Colonic mucosa (tissue), 4 donors: ENCODE data around the gene CCDC63. TPM values are rescaled to one million over a fixed set of nuclear protein-coding genes. Genes with fewer than 3 reads are reported as not detected.

Experiments
- DNase-seq: peaks from one replicate; pipeline ENCODE4 v3.0.0-alpha.2; 2020
- H3K27ac ChIP-seq: fragments of 200-600 bp; one replicate; pipeline ENCODE4 v1.8.0; 2021
- H3K27me3 ChIP-seq: fragments of 200-600 bp; one replicate; pipeline ENCODE4 v1.8.0; 2021
- H3K36me3 ChIP-seq: fragments of 200-600 bp; one replicate; pipeline ENCODE4 v1.8.0; 2021
- H3K4me1 ChIP-seq: fragments of 200-600 bp; one replicate; pipeline ENCODE4 v1.8.0; 2021; ENCODE audit warnings: mild to moderate bottlenecking
- H3K4me3 ChIP-seq: fragments of 200-600 bp; one replicate; pipeline ENCODE4 v1.8.0; 2021
- H3K9ac ChIP-seq, 2 donors: one replicate each; pipeline ENCODE4 v1.7.0; 2013; ENCODE audit warnings: control low read depth in 2 of 2, low read depth in 2 of 2, low read length in 2 of 2
- H3K9me3 ChIP-seq: fragments of 200-600 bp; one replicate; pipeline ENCODE4 v1.8.0; 2021
- intact Hi-C: fragments of 100-400 bp; cut with DNase I; formaldehyde crosslinking; loops from one replicate; pipeline ENCODE4 v1.14.1; 2022
- total RNA-seq, 2 donors: library from RNA; stranded (reverse); fragmentation: NEBNext Ultra II Directional in 1 of 2; extraction: Animal tissue kit (Norgen Biotek cat#: 25700) in 1 of 2; gene quantifications; one replicate each; pipeline ENCODE4 v1.2.1, GENCODE V29; 2021
- TF ChIP-seq, protein P1 (sequence below): fragments of 200-600 bp; IDR thresholded peaks from one replicate; pipeline ENCODE4 v1.8.0; 2022; ENCODE audit warnings: antibody characterized with exemption, mild to moderate bottlenecking
- donor health status: healthy.
- donor health status: DM: no; HTN: no; CAD: no.
- donor health status: DM: no; HTN: no; CAD: no.

The CCDC63 gene
- total RNA-seq, 2 donors from 2014 or later, result not detected

DNA sequence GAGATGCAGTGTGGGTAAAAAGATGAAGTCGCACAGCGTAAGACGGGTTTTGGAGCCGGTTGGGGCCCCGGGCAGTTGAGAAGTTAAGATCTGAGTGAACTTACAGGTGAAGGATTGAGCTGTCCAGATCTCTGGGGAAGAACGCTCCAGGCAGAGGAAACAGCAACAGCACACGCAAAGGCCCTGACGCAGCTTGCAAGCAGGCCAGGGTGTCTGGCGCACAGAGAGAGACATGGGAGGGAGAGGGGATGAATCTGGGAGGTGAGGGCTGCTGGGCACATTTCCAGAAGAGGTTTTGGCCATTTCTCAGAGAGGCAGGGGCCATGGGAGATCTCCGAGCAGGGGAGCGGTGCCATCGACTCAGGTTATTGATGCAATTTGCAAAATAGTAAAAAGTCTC is 42.6 kb downstream of the CCDC63 start:
- Histone ChIP-seq H3K27ac (no peak overlapping the region), H3K9me3 (no peaks in the 10 kb centered on the region), H3K36me3 (no peaks in the 10 kb centered on the region), H3K4me3 (no peak overlapping the region), H3K27me3 (no peaks in the 10 kb centered on the region), H3K9ac (no peak overlapping the region), H3K4me1 (no peaks in the 10 kb centered on the region)
- intact Hi-C loops, result no loop called here
- no peak for DNase-seq
- TF ChIP-seq, protein P1, sequence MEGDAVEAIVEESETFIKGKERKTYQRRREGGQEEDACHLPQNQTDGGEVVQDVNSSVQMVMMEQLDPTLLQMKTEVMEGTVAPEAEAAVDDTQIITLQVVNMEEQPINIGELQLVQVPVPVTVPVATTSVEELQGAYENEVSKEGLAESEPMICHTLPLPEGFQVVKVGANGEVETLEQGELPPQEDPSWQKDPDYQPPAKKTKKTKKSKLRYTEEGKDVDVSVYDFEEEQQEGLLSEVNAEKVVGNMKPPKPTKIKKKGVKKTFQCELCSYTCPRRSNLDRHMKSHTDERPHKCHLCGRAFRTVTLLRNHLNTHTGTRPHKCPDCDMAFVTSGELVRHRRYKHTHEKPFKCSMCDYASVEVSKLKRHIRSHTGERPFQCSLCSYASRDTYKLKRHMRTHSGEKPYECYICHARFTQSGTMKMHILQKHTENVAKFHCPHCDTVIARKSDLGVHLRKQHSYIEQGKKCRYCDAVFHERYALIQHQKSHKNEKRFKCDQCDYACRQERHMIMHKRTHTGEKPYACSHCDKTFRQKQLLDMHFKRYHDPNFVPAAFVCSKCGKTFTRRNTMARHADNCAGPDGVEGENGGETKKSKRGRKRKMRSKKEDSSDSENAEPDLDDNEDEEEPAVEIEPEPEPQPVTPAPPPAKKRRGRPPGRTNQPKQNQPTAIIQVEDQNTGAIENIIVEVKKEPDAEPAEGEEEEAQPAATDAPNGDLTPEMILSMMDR, result no peak

DNA sequence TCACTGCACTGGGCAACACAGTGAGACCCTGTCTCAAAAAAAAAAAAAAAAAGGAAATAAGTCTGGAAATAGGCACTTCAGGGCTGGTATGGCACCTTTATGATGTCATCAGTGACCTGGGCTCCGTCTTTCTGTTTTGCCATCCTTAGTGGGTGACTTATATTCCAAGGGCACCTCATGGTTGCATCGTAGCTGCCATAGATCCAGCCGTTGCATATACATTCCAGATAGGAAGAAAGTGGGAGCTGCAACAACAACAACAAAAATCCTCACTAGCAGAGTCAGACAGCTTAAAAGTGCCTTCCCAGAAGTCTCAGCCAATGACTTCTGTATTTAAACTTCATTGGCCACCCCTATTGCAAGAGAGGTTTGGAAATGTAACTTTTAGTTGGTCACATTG is 47.2 kb downstream of the CCDC63 start:
- Histone ChIP-seq H3K36me3 (no peaks in the 10 kb centered on the region), H3K4me3 (no peak overlapping the region), H3K27me3 (no peaks in the 10 kb centered on the region), H3K27ac (no peak overlapping the region), H3K9me3 (no peaks in the 10 kb centered on the region), H3K9ac (no peak overlapping the region), H3K4me1 (no peaks in the 10 kb centered on the region)
- TF ChIP-seq, protein P1, result no peak
- no peak for DNase-seq
- intact Hi-C loops, result loop anchor here (10.0 kb wide), 1 partner anchor 421 kb away; no protein-coding TSS in a partner anchor

DNA sequence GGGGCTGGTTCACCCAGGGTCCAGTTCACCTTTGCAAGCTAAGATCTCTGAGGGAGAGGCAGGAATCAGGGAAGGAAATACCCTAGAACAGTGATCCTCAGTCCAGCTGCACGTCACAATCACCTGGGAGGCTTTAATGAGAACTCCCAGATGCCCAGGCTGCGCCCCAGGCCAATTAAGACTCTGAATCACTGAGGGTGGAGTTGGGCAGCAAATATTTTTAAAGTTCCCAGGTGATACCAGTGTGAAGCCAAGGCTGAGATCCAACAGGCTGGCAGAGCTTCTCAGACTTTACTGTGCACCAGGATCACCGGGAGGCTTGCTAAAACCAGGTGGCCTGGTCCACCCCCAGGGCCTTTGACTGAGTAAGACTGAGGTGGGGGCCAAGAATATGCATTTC is 49.8 kb downstream of the CCDC63 start:
- Histone ChIP-seq H3K27ac (no peak overlapping the region), H3K9me3 (no peaks in the 10 kb centered on the region), H3K4me1 (no peaks in the 10 kb centered on the region), H3K4me3 (no peak overlapping the region), H3K9ac (no peak overlapping the region), H3K27me3 (no peaks in the 10 kb centered on the region), H3K36me3 (no peaks in the 10 kb centered on the region)
- DNase-seq, result no peak
- TF ChIP-seq, protein P1, result no peak
- intact Hi-C loops, result loop anchor here (10.0 kb wide), 1 partner anchor 418 kb away; no protein-coding TSS in a partner anchor

DNA sequence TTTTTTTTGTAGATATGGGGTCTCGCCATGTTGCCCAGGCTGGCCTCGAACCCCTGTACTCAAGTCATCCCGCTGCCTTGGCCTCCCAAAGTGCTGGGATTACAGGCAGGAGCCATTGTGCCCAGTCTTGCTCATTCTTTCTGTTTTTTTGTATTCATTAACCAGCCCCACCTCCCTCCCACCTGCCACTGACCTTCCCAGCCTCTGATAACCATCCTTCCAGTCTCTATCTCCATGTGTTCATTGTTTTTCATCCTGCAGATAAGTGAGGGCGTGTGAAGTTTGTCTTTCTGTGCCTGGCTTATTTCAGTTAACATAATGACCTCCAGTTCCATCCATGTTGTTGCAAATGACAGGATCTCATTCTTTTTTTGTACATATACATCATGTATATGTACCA is 54.6 kb downstream of the CCDC63 start:
- Histone ChIP-seq H3K4me1 (no peaks in the 10 kb centered on the region), H3K36me3 (no peaks in the 10 kb centered on the region), H3K27ac (no peak overlapping the region), H3K9me3 (no peaks in the 10 kb centered on the region), H3K4me3 (no peak overlapping the region), H3K27me3 (no peaks in the 10 kb centered on the region), H3K9ac (no peak overlapping the region)
- no peak for DNase-seq
- intact Hi-C loops, result no loop called here
- TF ChIP-seq, protein P1, result no peak

DNA sequence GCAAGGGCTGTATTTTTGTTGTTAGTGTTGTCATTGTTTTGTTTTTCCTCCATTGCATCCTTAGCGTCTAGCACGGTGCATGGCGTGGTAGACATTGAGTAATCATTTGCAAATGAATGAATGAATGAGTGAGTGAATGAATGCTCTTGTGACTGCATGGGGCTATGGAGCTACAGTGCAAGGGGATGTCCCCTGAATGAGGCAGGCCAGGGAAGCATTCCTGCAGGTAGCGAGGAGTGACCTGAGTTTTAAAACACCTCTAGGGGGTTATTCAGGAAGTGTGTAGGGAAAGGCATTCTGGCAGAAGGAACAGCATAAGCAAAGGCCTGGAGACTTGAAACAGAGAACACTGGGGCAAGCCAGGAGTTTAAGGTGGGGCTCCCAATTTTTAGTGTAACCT is 56.7 kb downstream of the CCDC63 start:
- no peak overlapping the region for H3K27ac ChIP-seq
- no peak overlapping the region for H3K9ac ChIP-seq
- no peaks in the 10 kb centered on the region for H3K36me3 ChIP-seq
- no peaks in the 10 kb centered on the region for H3K9me3 ChIP-seq
- H3K27me3 ChIP-seq, result no peaks in the 10 kb centered on the region
- intact Hi-C loops, result no loop called here
- H3K4me3 ChIP-seq, result no peak overlapping the region
- H3K4me1 ChIP-seq, result no peaks in the 10 kb centered on the region
- TF ChIP-seq, protein P1, result no peak
- no peak for DNase-seq

DNA sequence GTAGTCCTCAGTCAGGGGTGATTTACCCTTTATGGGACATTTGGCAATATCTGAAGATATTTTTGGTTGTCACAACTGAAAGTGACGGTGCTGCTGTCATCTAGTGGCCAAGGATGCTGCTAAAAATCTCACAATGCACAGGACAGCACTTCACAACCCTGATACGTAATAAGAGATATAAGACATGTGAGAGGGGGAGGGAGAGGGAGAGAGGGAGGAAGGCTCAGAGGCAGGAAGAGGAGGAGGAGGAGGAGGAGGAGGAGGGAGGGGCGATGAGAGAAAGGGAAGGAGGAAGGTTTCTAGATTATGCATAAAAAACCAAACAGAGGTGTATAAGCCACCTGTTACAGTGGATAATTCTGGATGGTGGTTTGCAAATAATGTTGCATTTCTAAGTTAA is 59.3 kb downstream of the CCDC63 start:
- H3K4me3 ChIP-seq, result no peak overlapping the region
- TF ChIP-seq, protein P1, result no peak
- H3K27ac ChIP-seq, result no peak overlapping the region
- no peak overlapping the region for H3K9ac ChIP-seq
- no peaks in the 10 kb centered on the region for H3K4me1 ChIP-seq
- no peaks in the 10 kb centered on the region for H3K27me3 ChIP-seq
- no peak for DNase-seq
- H3K9me3 ChIP-seq, result no peaks in the 10 kb centered on the region
- no peaks in the 10 kb centered on the region for H3K36me3 ChIP-seq
- intact Hi-C loops, result no loop called here
